HUDEP-2 (cell line): ENCODE measurements around the gene FAR1.

Experiments
- DNase-seq, 76 experiments: peaks; one replicate each; lab custom pipeline; 2025; ENCODE audit not compliant: unreplicated experiment in 76 of 76; lab: John Stamatoyannopoulos, UW

The FAR1 gene

GRCh38 chr11:13669544-13670488 is 1.3 kb downstream of the FAR1 start:
- DNase-seq = peak in 3 of 76 experiments; percentile 3 to 15 (median 13)

GRCh38 chr11:13672576-13673210 is 4.2 kb downstream of the FAR1 start:
- no peak for DNase-seq

- DNase-seq = no peak
These were observed 6.5 kb downstream of the FAR1 start for GRCh38 chr11:13674799-13675509.

GRCh38 chr11:13676576-13676975 is 8.1 kb downstream of the FAR1 start:
- no peak for DNase-seq

- DNase-seq = no peak
These were observed 11.3 kb downstream of the FAR1 start for GRCh38 chr11:13679768-13680167.

- DNase-seq = peak in 7 of 76 experiments; percentile 16 to 34 (median 24)
These were observed 12.2 kb downstream of the FAR1 start for GRCh38 chr11:13680501-13681264.

- DNase-seq = no peak
These were observed 13.0 kb downstream of the FAR1 start for GRCh38 chr11:13681446-13681845.

- no peak for DNase-seq
These were observed 13.7 kb downstream of the FAR1 start for GRCh38 chr11:13682212-13682611.

- peak in 1 of 76 experiments; percentile 6 for DNase-seq
These were observed 17.1 kb downstream of the FAR1 start for GRCh38 chr11:13685461-13686108.

- DNase-seq = no peak
These were observed 18.3 kb downstream of the FAR1 start for GRCh38 chr11:13686776-13687175.

GRCh38 chr11:13687271-13687670 is 18.8 kb downstream of the FAR1 start:
- DNase-seq = no peak

GRCh38 chr11:13691286-13691899 is 22.9 kb downstream of the FAR1 start:
- DNase-seq = no peak

- no peak for DNase-seq
These were observed 23.7 kb downstream of the FAR1 start for GRCh38 chr11:13692172-13692571.

- no peak for DNase-seq
These were observed 25.6 kb downstream of the FAR1 start for GRCh38 chr11:13694115-13694514.

GRCh38 chr11:13695886-13696285 is 27.4 kb downstream of the FAR1 start:
- DNase-seq = no peak

GRCh38 chr11:13697710-13698109 is 29.2 kb downstream of the FAR1 start:
- peak in 1 of 76 experiments; percentile 41 for DNase-seq

- peak in 31 of 76 experiments; percentile 15 to 84 (median 50) for DNase-seq
These were observed 29.7 kb downstream of the FAR1 start for GRCh38 chr11:13698132-13698531.

- no peak for DNase-seq
These were observed 30.6 kb downstream of the FAR1 start for GRCh38 chr11:13699041-13699440.

GRCh38 chr11:13699870-13700269 is 31.4 kb downstream of the FAR1 start:
- DNase-seq = peak in 4 of 76 experiments; percentile 12 to 34 (median 20)
